Esophagus muscularis mucosa (tissue), 3 donors: Measurements from ENCODE around the gene FCRLB.

Source experiments
- POLR2A ChIP-seq: fragments of 450-650 bp; IDR thresholded peaks from one replicate; pipeline ENCODE4 v1.6.1; 2017; ENCODE audit warnings: antibody characterized with exemption, moderate library complexity, mild to moderate bottlenecking, low read depth
- POLR2AphosphoS5 ChIP-seq, 2 donors: sonication (generic); formaldehyde crosslinking; IDR thresholded peaks; one replicate each; pipeline ENCODE4 v1.6.1; 2017; ENCODE audit warnings: antibody characterized with exemption in 2 of 2
- TF ChIP-seq, protein P1 (sequence below), 3 experiments: fragments of 200-600 bp in 2 of 3; fragments of 450-650 bp in 1 of 3; sonication (generic) in 2 of 3; IDR thresholded peaks; one replicate each; pipeline ENCODE4 v1.5.1; 2017 to 2019; ENCODE audit warnings: antibody characterized with exemption in 3 of 3, mild to moderate bottlenecking in 2 of 3, moderate library complexity in 1 of 3

DNA sequence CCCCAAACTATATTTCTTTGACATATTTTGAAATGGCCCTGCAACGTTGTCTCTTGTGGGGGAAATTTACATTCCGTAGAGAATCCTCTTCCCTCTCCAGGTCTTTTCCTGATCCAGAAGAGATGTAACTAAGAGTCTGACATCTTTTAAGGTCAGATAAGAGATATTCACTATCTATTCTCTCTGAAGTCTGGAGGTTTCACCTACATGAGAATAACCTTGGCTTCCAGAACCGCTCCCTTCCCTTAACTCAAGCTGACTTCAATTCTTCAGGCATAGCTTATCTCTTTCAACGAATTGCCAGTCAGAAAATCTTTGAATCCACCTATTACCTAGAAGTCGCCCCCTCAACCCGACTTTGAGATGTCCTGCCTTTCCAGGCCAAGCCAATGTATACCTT, 9.9 kb downstream of the FCRLB start:
- TF ChIP-seq, protein P1, sequence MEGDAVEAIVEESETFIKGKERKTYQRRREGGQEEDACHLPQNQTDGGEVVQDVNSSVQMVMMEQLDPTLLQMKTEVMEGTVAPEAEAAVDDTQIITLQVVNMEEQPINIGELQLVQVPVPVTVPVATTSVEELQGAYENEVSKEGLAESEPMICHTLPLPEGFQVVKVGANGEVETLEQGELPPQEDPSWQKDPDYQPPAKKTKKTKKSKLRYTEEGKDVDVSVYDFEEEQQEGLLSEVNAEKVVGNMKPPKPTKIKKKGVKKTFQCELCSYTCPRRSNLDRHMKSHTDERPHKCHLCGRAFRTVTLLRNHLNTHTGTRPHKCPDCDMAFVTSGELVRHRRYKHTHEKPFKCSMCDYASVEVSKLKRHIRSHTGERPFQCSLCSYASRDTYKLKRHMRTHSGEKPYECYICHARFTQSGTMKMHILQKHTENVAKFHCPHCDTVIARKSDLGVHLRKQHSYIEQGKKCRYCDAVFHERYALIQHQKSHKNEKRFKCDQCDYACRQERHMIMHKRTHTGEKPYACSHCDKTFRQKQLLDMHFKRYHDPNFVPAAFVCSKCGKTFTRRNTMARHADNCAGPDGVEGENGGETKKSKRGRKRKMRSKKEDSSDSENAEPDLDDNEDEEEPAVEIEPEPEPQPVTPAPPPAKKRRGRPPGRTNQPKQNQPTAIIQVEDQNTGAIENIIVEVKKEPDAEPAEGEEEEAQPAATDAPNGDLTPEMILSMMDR (IDR thresholded peaks at IDR 0.05): no peak
- TF ChIP-seq POLR2AphosphoS5 (IDR thresholded peaks at IDR 0.05) (no peak), POLR2A (no peak)
